Breast epithelium (tissue), 4 donors: ENCODE data around the gene CHRNA9. TPM values are rescaled to one million over a fixed set of nuclear protein-coding genes. Genes with fewer than 3 reads are reported as not detected.
A peak's percentile ranks its signal among the peaks of the same experiment; 100 is the strongest.

Experiments used
- DNase-seq, 2 donors: peaks; one replicate each; pipeline ENCODE4 v3.0.0-alpha.2; 2019; ENCODE audit warnings: low spot score in 2 of 2
- H3K27ac ChIP-seq, 2 donors: fragments of 200-600 bp; sonication (generic) in 1 of 2; one replicate each; pipeline ENCODE4 v1.5.1; 2016 to 2019; ENCODE audit warnings: mild to moderate bottlenecking in 1 of 2
- H3K27me3 ChIP-seq, 2 donors: fragments of 200-600 bp; sonication (generic) in 1 of 2; one replicate each; pipeline versions ENCODE4 v1.5.1 to v1.6.0; 2017 to 2019; ENCODE audit warnings: control low read depth in 1 of 2, mild to moderate bottlenecking in 1 of 2
- H3K36me3 ChIP-seq: fragments of 200-600 bp; one replicate; pipeline ENCODE4 v1.5.1; 2019
- H3K4me1 ChIP-seq, 2 donors: fragments of 200-600 bp; sonication (generic); one replicate each; pipeline ENCODE4 v1.5.1; 2016 to 2019; ENCODE audit warnings: control low read depth in 1 of 2
- H3K4me3 ChIP-seq, 3 donors: fragments of 200-600 bp; sonication (generic); 1 replicate in 2 of 3; 2 replicates in 1 of 3; pipeline ENCODE4 v1.5.1; 2016 to 2019; ENCODE audit warnings: mild to moderate bottlenecking in 3 of 3, moderate library complexity in 2 of 3
- H3K9me3 ChIP-seq, 2 donors: fragments of 200-600 bp; sonication (generic) in 1 of 2; one replicate each; pipeline ENCODE4 v1.5.1; 2016 to 2019; ENCODE audit warnings: control low read depth in 1 of 2
- CTCF ChIP-seq, 3 donors: fragments of 450-650 bp; IDR thresholded peaks; one replicate each; pipeline ENCODE4 v1.5.1; 2016 to 2017; ENCODE audit warnings: antibody characterized with exemption in 3 of 3, mild to moderate bottlenecking in 3 of 3, moderate library complexity in 3 of 3
- POLR2A ChIP-seq: fragments of 450-650 bp; IDR thresholded peaks from one replicate; pipeline ENCODE4 v1.6.1; 2016; ENCODE audit warnings: antibody characterized with exemption, mild to moderate bottlenecking, moderate library complexity
- POLR2AphosphoS5 ChIP-seq, 3 donors: sonication (generic); formaldehyde crosslinking; IDR thresholded peaks; one replicate each; pipeline ENCODE4 v1.6.1; 2017; ENCODE audit warnings: antibody characterized with exemption in 3 of 3
- intact Hi-C: fragments of 100-400 bp; cut with DNase I; formaldehyde crosslinking; loops from one replicate; pipeline ENCODE4 v1.15.1; 2023; ENCODE audit warnings: low total_unique reads
- total RNA-seq, 3 donors: library from RNA; depleted of rRNA; stranded (reverse); fragments of >200 nt; gene quantifications; one replicate each; pipeline ENCODE4 v1.1.0, GENCODE V29; 2016

Gene CHRNA9
- total RNA-seq, 3 donors from 2014 or later: not detected

GRCh38 chr4:40325406-40326019, 9.6 kb upstream of the CHRNA9 start:
- H3K4me1 ChIP-seq: no peaks in the 10 kb centered on the region
- H3K4me3 ChIP-seq: no peak overlapping the region
- no peaks in the 10 kb centered on the region for H3K27me3 ChIP-seq
- intact Hi-C loops: loop anchor here (2.0 kb wide), 1 partner anchor 43 kb away; no protein-coding TSS in a partner anchor
- H3K36me3 ChIP-seq: no peaks in the 10 kb centered on the region
- no peaks in the 10 kb centered on the region for H3K9me3 ChIP-seq
- H3K27ac ChIP-seq: no peak overlapping the region
- peak in 1 of 2 donors; percentile 36 for DNase-seq
- TF ChIP-seq POLR2A (no peak), CTCF (IDR thresholded peaks at IDR 0.05) (peak; percentile 60 to 82 (median 72)), POLR2AphosphoS5 (IDR thresholded peaks at IDR 0.05) (no peak)

DNA sequence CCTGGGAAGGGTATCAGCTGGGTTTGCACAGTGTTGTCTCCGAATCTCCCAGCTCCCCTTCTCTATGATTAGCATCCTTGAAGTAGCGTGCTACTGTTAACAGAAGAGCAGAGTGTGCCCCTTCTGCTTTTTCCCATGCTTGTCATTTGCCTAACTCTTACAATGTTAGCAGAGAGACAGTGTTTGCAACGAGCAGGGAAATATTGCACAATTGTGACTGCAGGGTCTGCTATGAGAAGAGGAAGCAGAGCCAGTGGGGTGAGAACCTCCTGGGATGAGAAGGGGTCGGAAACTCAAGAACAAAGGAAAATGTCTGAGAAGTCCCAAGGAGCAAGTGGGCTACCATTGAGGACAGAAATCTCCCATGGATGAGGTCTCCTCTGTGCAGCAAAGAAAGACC, 7.8 kb upstream of the CHRNA9 start:
- DNase-seq: no peak
- no peaks in the 10 kb centered on the region for H3K27me3 ChIP-seq
- TF ChIP-seq POLR2AphosphoS5 (IDR thresholded peaks at IDR 0.05): no peak
- no peak for TF ChIP-seq POLR2A
- no peak for TF ChIP-seq CTCF (IDR thresholded peaks at IDR 0.05)
- no peaks in the 10 kb centered on the region for H3K36me3 ChIP-seq
- no peak overlapping the region for H3K27ac ChIP-seq
- intact Hi-C loops: loop anchor here (2.0 kb wide), 1 partner anchor 41 kb away; no protein-coding TSS in a partner anchor
- no peaks in the 10 kb centered on the region for H3K4me1 ChIP-seq
- H3K9me3 ChIP-seq: no peaks in the 10 kb centered on the region
- H3K4me3 ChIP-seq: no peak overlapping the region

GRCh38 chr4:40328383-40328782, 6.8 kb upstream of the CHRNA9 start:
- no peak for TF ChIP-seq CTCF (IDR thresholded peaks at IDR 0.05)
- no peak for TF ChIP-seq POLR2AphosphoS5 (IDR thresholded peaks at IDR 0.05)
- no peak for TF ChIP-seq POLR2A
- DNase-seq: no peak
- intact Hi-C loops: no loop called here
- Histone ChIP-seq H3K4me3 (no peak overlapping the region), H3K4me1 (no peaks in the 10 kb centered on the region), H3K27me3 (no peaks in the 10 kb centered on the region), H3K27ac (no peak overlapping the region), H3K9me3 (no peaks in the 10 kb centered on the region), H3K36me3 (no peaks in the 10 kb centered on the region)

DNA sequence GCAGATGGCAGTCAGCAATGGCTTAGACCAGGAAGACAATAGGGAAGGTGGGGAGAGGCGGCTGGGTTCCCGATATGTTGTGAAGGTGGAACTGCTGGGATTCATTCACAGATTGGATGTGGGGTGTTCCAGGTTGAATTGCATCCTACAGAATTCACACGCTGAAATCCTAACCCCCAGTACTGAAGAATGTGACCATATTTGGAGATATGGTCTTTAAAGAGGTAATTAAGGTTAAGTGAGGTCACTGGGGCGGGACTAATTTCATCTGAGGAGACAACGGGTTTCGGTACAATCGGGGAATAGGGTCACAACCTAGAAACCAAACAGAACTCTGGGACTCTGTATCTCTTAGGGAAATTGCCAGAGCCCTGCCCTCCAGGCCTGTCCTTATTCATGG, 5.3 kb upstream of the CHRNA9 start:
- H3K27ac ChIP-seq: no peak overlapping the region
- H3K4me3 ChIP-seq: no peak overlapping the region
- no peaks in the 10 kb centered on the region for H3K27me3 ChIP-seq
- intact Hi-C loops: no loop called here
- no peaks in the 10 kb centered on the region for H3K36me3 ChIP-seq
- H3K4me1 ChIP-seq: no peaks in the 10 kb centered on the region
- TF ChIP-seq POLR2A (no peak), POLR2AphosphoS5 (IDR thresholded peaks at IDR 0.05) (no peak), CTCF (IDR thresholded peaks at IDR 0.05) (no peak)
- no peak for DNase-seq
- H3K9me3 ChIP-seq: no peaks in the 10 kb centered on the region

GRCh38 chr4:40330536-40330935, 4.6 kb upstream of the CHRNA9 start:
- no peaks in the 10 kb centered on the region for H3K27me3 ChIP-seq
- H3K36me3 ChIP-seq: no peaks in the 10 kb centered on the region
- intact Hi-C loops: no loop called here
- no peak for TF ChIP-seq POLR2A
- TF ChIP-seq CTCF (IDR thresholded peaks at IDR 0.05): no peak
- no peak for TF ChIP-seq POLR2AphosphoS5 (IDR thresholded peaks at IDR 0.05)
- H3K27ac ChIP-seq: no peak overlapping the region
- H3K4me3 ChIP-seq: no peak overlapping the region
- DNase-seq: no peak
- H3K9me3 ChIP-seq: no peaks in the 10 kb centered on the region
- H3K4me1 ChIP-seq: no peaks in the 10 kb centered on the region
